ENCODE data around the gene PRKN. TPM values are rescaled to one million over a fixed set of nuclear protein-coding genes. Genes with fewer than 3 reads are reported as not detected.

The PRKN gene
- total and polyA plus RNA-seq, 2 donors (not counting 3 experiments of a cell fraction or from before 2014, with no cell fraction given): 0.06 TPM; not detected in 1

- Histone ChIP-seq H3K79me2 (ENCODE audit: control insufficient read depth, insufficient read depth, low read length) (no peaks in the 10 kb centered on the region), H3K27me3 (ENCODE audit: control insufficient read depth in 2 of 2, insufficient read depth in 2 of 2, low read length in 2 of 2) (no peaks in the 10 kb centered on the region), H3K9ac (replicated peaks; ENCODE audit: extremely low read depth, insufficient read depth, low read length) (no peak overlapping the region), H3K9me1 (replicated peaks; ENCODE audit: control insufficient read depth, extremely low read depth, insufficient read depth, low read length) (no peaks in the 10 kb centered on the region), H3K36me3 (ENCODE audit: control insufficient read depth in 2 of 2, extremely low read depth in 1 of 2, insufficient read depth in 2 of 2, low read length in 2 of 2) (no peaks in the 10 kb centered on the region), H3K27ac (ENCODE audit: insufficient read depth, low read depth, low read length) (no peak overlapping the region), H3K4me2 (ENCODE audit: insufficient read depth, low read length) (no peak overlapping the region), H3K4me1 (ENCODE audit: control insufficient read depth, extremely low read depth, insufficient read depth, low read length) (no peaks in the 10 kb centered on the region), H3K9me3 (replicated peaks; ENCODE audit: control insufficient read depth, insufficient read depth, low read length) (no peaks in the 10 kb centered on the region), H2AFZ (ENCODE audit: low read depth, low read length) (no peak overlapping the region), H3K4me3 (replicated peaks in 1 of 3; ENCODE audit: insufficient read depth in 1 of 3, low read depth in 1 of 3, low read length in 3 of 3) (no peak overlapping the region), H4K20me1 (replicated peaks; ENCODE audit: control insufficient read depth, extremely low read depth, insufficient read depth, low read length) (no peaks in the 10 kb centered on the region)
- BruUV-seq (replicated peaks): no TSS peak
- intact Hi-C loops (cut with micrococcal nuclease): no loop called here
- FAIRE-seq (no peak), DNase-seq (ENCODE audit: low read depth, low spot score) (no peak)
- TF ChIP-seq EZH2 (IDR thresholded peaks at IDR 0.05; ENCODE audit: borderline replicate concordance, low read depth, low read length, severe bottlenecking) (no peak), GATA2 (IDR thresholded peaks at IDR 0.05; ENCODE audit: insufficient read depth, insufficient read length, low read depth, low read length) (no peak), POLR2AphosphoS5 (IDR thresholded peaks at IDR 0.05; ENCODE audit: insufficient read depth, low read depth, low read length) (no peak), JUN (IDR thresholded peaks at IDR 0.05; ENCODE audit: borderline replicate concordance, insufficient read depth, insufficient read length, low read depth) (no peak), POLR2A (IDR thresholded peaks at IDR 0.05; ENCODE audit: low read depth, low read length) (no peak), FOS (IDR thresholded peaks at IDR 0.05; ENCODE audit: borderline replicate concordance, insufficient read depth, low read length) (no peak), CTCF (IDR thresholded peaks at IDR 0.05; ENCODE audit: extremely low read depth in 1 of 2, insufficient read depth in 1 of 2, low read depth in 1 of 2, low read length in 2 of 2) (no peak), MYC (IDR thresholded peaks at IDR 0.05; ENCODE audit: low read depth, low read length) (no peak), MAX (IDR thresholded peaks at IDR 0.05; ENCODE audit: insufficient read depth, insufficient read length) (no peak)
- ChIA-PET POLR2A (no interaction called here), CTCF (no interaction called here)
- dilution Hi-C loops (cut with MboI; ENCODE audit: extremely low pct_ligation_motif_present, low sequenced_read_pairs): no loop called here
Measured at GRCh38 chr6:161634916-161635315, 1092.7 kb downstream of the PRKN start.

Measured in endothelial cell of umbilical vein (primary cell).